HG02610 (cell line): ENCODE measurements around the gene ST8SIA2.

Experiments
- ATAC-seq: cut with Tn5 transposase; IDR thresholded peaks from one replicate; pipeline ENCODE4 v1.9.1; 2021; ENCODE audit warnings: mild to moderate bottlenecking, moderate library complexity; ENCODE audit not compliant: unreplicated experiment

The ST8SIA2 gene

GRCh38 chr15:92395098-92395635 lies 1.5 kb downstream of the ST8SIA2 start:
- no peak for ATAC-seq

GRCh38 chr15:92399271-92399950 lies 5.7 kb downstream of the ST8SIA2 start:
- no peak for ATAC-seq

GRCh38 chr15:92400573-92400972 lies 6.9 kb downstream of the ST8SIA2 start:
- ATAC-seq, result no peak

- ATAC-seq, result no peak
Measured at GRCh38 chr15:92400980-92401787, 7.5 kb downstream of the ST8SIA2 start.

GRCh38 chr15:92402751-92403150 lies 9.1 kb downstream of the ST8SIA2 start:
- no peak for ATAC-seq

- ATAC-seq, result no peak
Measured at GRCh38 chr15:92405942-92406341, 12.3 kb downstream of the ST8SIA2 start.

- ATAC-seq, result no peak
Measured at GRCh38 chr15:92407321-92407720, 13.6 kb downstream of the ST8SIA2 start.

- ATAC-seq, result no peak
Measured at GRCh38 chr15:92407916-92408315, 14.2 kb downstream of the ST8SIA2 start.

GRCh38 chr15:92409006-92409405 lies 15.3 kb downstream of the ST8SIA2 start:
- ATAC-seq, result no peak

GRCh38 chr15:92409521-92409920 lies 15.8 kb downstream of the ST8SIA2 start:
- ATAC-seq, result no peak

GRCh38 chr15:92410537-92410936 lies 16.9 kb downstream of the ST8SIA2 start:
- no peak for ATAC-seq

- no peak for ATAC-seq
Measured at GRCh38 chr15:92411256-92411655, 17.6 kb downstream of the ST8SIA2 start.

GRCh38 chr15:92413510-92413909 lies 19.8 kb downstream of the ST8SIA2 start:
- no peak for ATAC-seq

GRCh38 chr15:92415639-92416297 lies 22.1 kb downstream of the ST8SIA2 start:
- no peak for ATAC-seq

GRCh38 chr15:92416557-92416956 lies 22.9 kb downstream of the ST8SIA2 start:
- no peak for ATAC-seq

GRCh38 chr15:92417716-92418115 lies 24.0 kb downstream of the ST8SIA2 start:
- ATAC-seq, result no peak

GRCh38 chr15:92418864-92419263 lies 25.2 kb downstream of the ST8SIA2 start:
- no peak for ATAC-seq

- no peak for ATAC-seq
Measured at GRCh38 chr15:92421976-92422375, 28.3 kb downstream of the ST8SIA2 start.

GRCh38 chr15:92425578-92426225 lies 32.0 kb downstream of the ST8SIA2 start:
- ATAC-seq, result no peak

- peak; percentile 60 for ATAC-seq
Measured at GRCh38 chr15:92429378-92430068, 35.8 kb downstream of the ST8SIA2 start.
